SK-N-SH (cell line): ENCODE data around the gene TNFRSF14. TPM values are rescaled to one million over a fixed set of nuclear protein-coding genes. Genes with fewer than 3 reads are reported as not detected.

ENCODE experiments used
- CTCF ChIA-PET: fragments of 300-600, 350-600 bp; formaldehyde crosslinking; extraction: SDS; loops from one replicate; lab custom pipeline; 2021; lab: Yijun Ruan, JAX
- POLR2A ChIA-PET: fragments of 350-600 bp; sonication (Branson Sonifier 250); formaldehyde crosslinking; extraction: SDS; loops from one replicate; lab custom pipeline; 2020; ENCODE audit warnings: antibody characterized with exemption, inconsistent platforms; lab: Yijun Ruan, JAX
- DNase-seq: peaks from one replicate; pipeline ENCODE4 v3.0.0; 2012
- H2AFZ ChIP-seq: fragments of 200-600 bp; sonication (generic); 2 replicates; pipeline ENCODE4 v1.8.1; 2016; ENCODE audit warnings: antibody characterized with exemption, mild to moderate bottlenecking, low read depth
- H3F3A ChIP-seq: fragments of 200-600 bp; sonication (generic); replicated peaks from 2 replicates; pipeline ENCODE3; 2016; ENCODE audit warnings: antibody characterized with exemption, mild to moderate bottlenecking; ENCODE audit not compliant: insufficient read depth
- H3K27ac ChIP-seq, 2 experiments: fragments of 200-500 bp in 1 of 2; fragments of 200-600 bp in 1 of 2; sonication (Bioruptor generic) in 1 of 2; sonication (generic), shearing (Covaris generic) in 1 of 2; 2 replicates each; pipeline versions ENCODE4 v1.5.1 to v1.6.1; 2014 to 2016; ENCODE audit warnings: low read depth in 2 of 2, inconsistent platforms in 1 of 2, low read length in 1 of 2, mild to moderate bottlenecking in 1 of 2, mixed read lengths in 1 of 2
- H3K27me3 ChIP-seq: fragments of 200-600 bp; sonication (generic), shearing (Covaris generic); 2 replicates; pipeline ENCODE4 v1.6.1; 2016; ENCODE audit warnings: mixed run types; ENCODE audit not compliant: insufficient read depth
- H3K36me3 ChIP-seq, 2 experiments: fragments of 200-500 bp in 1 of 2; fragments of 200-600 bp in 1 of 2; sonication (Bioruptor generic) in 1 of 2; sonication (generic) in 1 of 2; replicated peaks in 1 of 2; 2 replicates each; pipeline versions ENCODE3 to v1.5.1; 2014 to 2016; ENCODE audit warnings: low read length in 1 of 2, mild to moderate bottlenecking in 1 of 2; ENCODE audit not compliant: insufficient read depth in 2 of 2, control insufficient read depth in 1 of 2
- H3K4me1 ChIP-seq, 2 experiments: fragments of 200-500 bp in 1 of 2; fragments of 200-600 bp in 1 of 2; sonication (Bioruptor generic) in 1 of 2; sonication (generic), shearing (Covaris generic) in 1 of 2; 2 replicates each; pipeline versions ENCODE4 v1.5.1 to v1.6.1; 2014 to 2016; ENCODE audit warnings: low read depth in 1 of 2, low read length in 1 of 2, mixed run types in 1 of 2; ENCODE audit not compliant: insufficient read depth in 2 of 2, control insufficient read depth in 1 of 2
- H3K4me2 ChIP-seq: fragments of 200-600 bp; sonication (generic), shearing (Covaris generic); 2 replicates; pipeline ENCODE4 v1.6.1; 2017; ENCODE audit warnings: mixed run types
- H3K4me3 ChIP-seq, 2 experiments: fragments of 200-500 bp in 1 of 2; fragments of 200-600 bp in 1 of 2; sonication (Bioruptor generic) in 1 of 2; sonication (generic), shearing (Covaris generic) in 1 of 2; 2 replicates each; pipeline versions ENCODE4 v1.5.1 to v1.8.1; 2014 to 2016; ENCODE audit warnings: low read depth in 2 of 2, inconsistent platforms in 1 of 2, low read length in 1 of 2, mild to moderate bottlenecking in 1 of 2, mixed read lengths in 1 of 2, moderate library complexity in 1 of 2
- H3K79me2 ChIP-seq: fragments of 200-600 bp; sonication (generic); 2 replicates; pipeline ENCODE4 v1.8.1; 2017; ENCODE audit warnings: mild to moderate bottlenecking; ENCODE audit not compliant: insufficient read depth
- H3K9ac ChIP-seq: fragments of 200-600 bp; sonication (generic); 2 replicates; pipeline ENCODE4 v1.6.1; 2017; ENCODE audit warnings: mixed run types
- H3K9me2 ChIP-seq: fragments of 200-600 bp; sonication (generic); 2 replicates; pipeline ENCODE4 v1.6.1; 2017; ENCODE audit warnings: mixed run types
- H3K9me3 ChIP-seq: fragments of 200-600 bp; sonication (generic); 2 replicates; pipeline ENCODE4 v1.6.1; 2017; ENCODE audit warnings: mixed run types, mild to moderate bottlenecking, moderate library complexity
- H4K20me1 ChIP-seq: fragments of 200-600 bp; sonication (generic); 2 replicates; pipeline ENCODE4 v1.6.1; 2017; ENCODE audit warnings: mild to moderate bottlenecking, mixed run types; ENCODE audit not compliant: insufficient read depth
- ELF1 ChIP-seq: IDR thresholded peaks from 2 replicates; pipeline ENCODE4 v1.4.0; 2012
- EZH2phosphoT487 ChIP-seq: fragments of 200-600 bp; sonication (generic); IDR thresholded peaks from 2 replicates; pipeline ENCODE4 v1.6.1; 2017; ENCODE audit warnings: low read depth, mixed run types, mild to moderate bottlenecking, antibody characterized with exemption, moderate library complexity, borderline replicate concordance
- FOSL2 ChIP-seq: IDR thresholded peaks from 2 replicates; pipeline ENCODE4 v1.4.0; 2012; ENCODE audit warnings: low read depth, mild to moderate bottlenecking, moderate library complexity, borderline replicate concordance
- FOXJ3 ChIP-seq: sonication (generic); formaldehyde crosslinking; IDR thresholded peaks from 2 replicates; pipeline ENCODE4 v1.5.1; 2020; ENCODE audit warnings: mild to moderate bottlenecking, missing genetic modification reagents
- FOXM1 ChIP-seq: IDR thresholded peaks from 2 replicates; pipeline ENCODE4 v1.4.0; 2012; ENCODE audit warnings: low read depth, mild to moderate bottlenecking
- IRF3 ChIP-seq: fragments of 150-350 bp; IDR thresholded peaks from 2 replicates; pipeline ENCODE4 v1.6.1; 2016; ENCODE audit warnings: mild to moderate bottlenecking, low read depth, low read length
- MEF2A ChIP-seq: IDR thresholded peaks from 2 replicates; pipeline ENCODE4 v1.4.0; 2012; ENCODE audit warnings: low read depth, borderline replicate concordance
- MXI1 ChIP-seq: IDR thresholded peaks from 2 replicates; pipeline ENCODE4 v1.6.1; 2012; ENCODE audit warnings: mild to moderate bottlenecking, low read depth, low read length, improper control_type of control experiment
- RAD21 ChIP-seq: IDR thresholded peaks from 2 replicates; pipeline ENCODE4 v1.6.1; 2012; ENCODE audit warnings: mild to moderate bottlenecking, low read length
- RCOR1 ChIP-seq: fragments of 150-350 bp; IDR thresholded peaks from 2 replicates; pipeline ENCODE4 v1.6.1; 2017; ENCODE audit warnings: antibody characterized with exemption, low read length
- RXRA ChIP-seq: IDR thresholded peaks from 2 replicates; pipeline ENCODE4 v1.4.0; 2012; ENCODE audit warnings: low read depth, mild to moderate bottlenecking, borderline replicate concordance
- TAF1 ChIP-seq: IDR thresholded peaks from 2 replicates; pipeline ENCODE4 v1.6.1; 2012; ENCODE audit warnings: low read depth, mild to moderate bottlenecking, low read length, moderate library complexity, borderline replicate concordance
- TCF12 ChIP-seq: IDR thresholded peaks from 2 replicates; pipeline ENCODE4 v1.4.0; 2012
- USF2 ChIP-seq: fragments of 150-350 bp; IDR thresholded peaks from 2 replicates; pipeline ENCODE4 v1.6.1; 2017; ENCODE audit warnings: antibody characterized with exemption, low read length, low read depth, borderline replicate concordance
- YY1 ChIP-seq: IDR thresholded peaks from 2 replicates; pipeline ENCODE4 v1.4.0; 2012; ENCODE audit warnings: low read depth, mild to moderate bottlenecking
- WGBS: methylation state at CpG from one replicate; pipeline ENCODE4 v1.1.6; 2017; ENCODE audit warnings: low lambda C conversion rate; 5-methylcytosine and 5-hydroxymethylcytosine counted together
- polyA plus RNA-seq, 3 experiments: library from polyadenylated mRNA; depleted of rRNA; stranded (reverse); fragments of >200 nt; gene quantifications; 2 replicates each; pipeline ENCODE4 v1.2.3, GENCODE V29; 2012
- TF ChIP-seq, protein P1 (sequence below): IDR thresholded peaks from 2 replicates; pipeline ENCODE4 v1.4.0; 2012; ENCODE audit warnings: low read depth, borderline replicate concordance
- TF ChIP-seq, protein P2 (sequence below): IDR thresholded peaks from 2 replicates; pipeline ENCODE4 v1.4.0; 2012; ENCODE audit warnings: low read depth, borderline replicate concordance
- TF ChIP-seq, protein P3 (sequence below): fragments of 200-600 bp; sonication (generic); IDR thresholded peaks from 2 replicates; pipeline ENCODE4 v1.6.1; 2017; ENCODE audit warnings: antibody characterized with exemption, mild to moderate bottlenecking, moderate library complexity

TNFRSF14 gene
- polyA plus RNA-seq, 1 of the 3 experiments (the other 2 are of a cell fraction) = 0.28 TPM

DNA sequence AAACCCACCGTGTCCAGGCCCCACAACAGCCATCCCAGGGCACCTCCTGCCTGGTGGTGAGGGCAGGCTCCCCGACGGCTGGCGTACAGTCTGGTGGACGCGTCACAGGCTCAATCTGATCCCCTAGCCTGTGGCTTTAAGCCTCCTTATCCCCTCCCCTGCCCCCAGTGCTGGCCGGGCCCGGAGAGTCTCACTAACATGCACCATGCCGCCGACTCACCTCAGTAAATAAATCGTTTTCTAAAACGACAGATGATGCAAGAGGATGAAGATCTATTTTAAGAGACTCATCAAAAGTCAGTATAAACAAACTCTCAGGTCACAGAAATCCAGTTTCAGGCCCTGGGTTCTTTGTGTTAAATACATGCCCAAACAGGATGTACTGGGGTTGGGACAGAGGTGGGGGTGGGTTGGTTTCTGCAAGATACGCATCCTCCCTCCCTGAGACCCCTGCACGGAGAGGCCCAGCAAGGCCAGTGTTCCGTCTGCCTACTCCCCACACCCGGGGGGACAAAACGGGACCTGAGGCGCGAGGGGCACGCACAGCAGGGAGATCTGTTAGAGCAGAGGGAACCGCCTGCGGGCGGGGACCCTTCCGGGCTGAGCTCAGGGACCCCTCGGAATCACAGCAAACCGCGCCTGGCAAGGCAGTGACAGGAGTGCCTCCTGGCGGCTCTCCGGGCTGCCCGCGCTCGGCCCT is 32.8 kb upstream of the TNFRSF14 start:
- no peaks in the 10 kb centered on the region for H3F3A ChIP-seq
- H3K9ac ChIP-seq = no peak overlapping the region
- DNase-seq = no peak
- TF ChIP-seq FOSL2 (no peak), MEF2A (no peak), RAD21 (no peak), TAF1 (no peak), YY1 (no peak), EZH2phosphoT487 (no peak)
- H3K4me2 ChIP-seq = no peak overlapping the region
- no peaks in the 10 kb centered on the region for H3K9me3 ChIP-seq
- no peaks in the 10 kb centered on the region for H3K27me3 ChIP-seq
- no peaks in the 10 kb centered on the region for H3K9me2 ChIP-seq
- H3K79me2 ChIP-seq = peaks cover 40% of the 10 kb centered on the region
- 85% methylated on average over 12 of the region's 32 CpGs for WGBS
- H3K27ac ChIP-seq = no peak overlapping the region
- ChIA-PET POLR2A (no interaction called here), CTCF (interaction anchor here (1.6 to 5.2 kb wide), 2 partner anchors 24 to 63 kb away, joined by 3 to 25 read pairs; no protein-coding TSS in a partner anchor)
- H4K20me1 ChIP-seq = peaks cover 38% of the 10 kb centered on the region
- H2AFZ ChIP-seq = no peak overlapping the region
- peaks cover 0 to 36% of the 10 kb centered on the region in 2 experiments; a peak in 3 of 4 replicates for H3K4me1 ChIP-seq
- H3K4me3 ChIP-seq = no peak overlapping the region
- H3K36me3 ChIP-seq = peaks cover 5 to 37% of the 10 kb centered on the region in 2 experiments

DNA sequence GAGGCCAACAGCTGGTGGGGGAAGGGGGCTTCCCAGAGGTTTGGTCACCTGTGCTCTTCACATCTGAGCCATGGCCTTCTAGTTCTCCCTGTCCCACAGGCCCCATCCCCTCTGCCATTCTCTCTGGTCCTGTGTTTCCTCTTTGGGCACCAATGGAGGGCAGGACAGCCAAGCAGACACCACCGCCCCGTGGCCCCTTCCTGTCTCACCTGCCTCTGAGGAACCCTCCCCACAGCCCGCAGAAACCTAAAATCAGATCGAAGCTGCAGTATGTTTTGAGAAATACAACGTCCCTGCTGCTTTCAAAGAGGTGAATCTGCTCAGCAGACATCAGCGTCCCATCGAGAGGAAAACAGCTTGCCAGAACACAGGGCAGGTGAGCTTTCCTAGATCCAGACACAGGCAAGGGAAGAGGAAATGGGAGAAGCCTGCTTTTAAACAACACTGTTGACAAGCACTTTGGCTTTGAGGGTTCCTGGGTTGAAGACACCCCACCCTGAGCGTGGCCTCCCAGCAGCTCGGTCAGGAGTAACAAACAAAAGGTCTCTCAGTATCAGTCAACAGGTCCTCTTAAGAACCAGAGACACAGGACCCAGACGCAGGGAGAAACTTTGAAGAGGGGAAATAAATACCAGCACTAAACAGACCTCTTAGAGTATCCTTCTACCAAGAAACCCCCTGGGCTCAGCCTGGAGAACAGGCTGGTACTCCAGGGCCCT is 32.1 kb upstream of the TNFRSF14 start:
- Histone ChIP-seq H3K9me2 (no peaks in the 10 kb centered on the region), H3K9ac (no peak overlapping the region), H3K4me1 (peaks cover 0 to 36% of the 10 kb centered on the region in 2 experiments; a peak in 3 of 4 replicates), H3K79me2 (peaks cover 40% of the 10 kb centered on the region), H3K4me2 (peak overlapping the region; percentile 83; the same call in 1 of the 2 replicates), H3K27me3 (no peaks in the 10 kb centered on the region), H3K4me3 (no peak overlapping the region), H3F3A (no peaks in the 10 kb centered on the region), H2AFZ (no peak overlapping the region), H4K20me1 (peaks cover 38% of the 10 kb centered on the region), H3K36me3 (peaks cover 5 to 30% of the 10 kb centered on the region in 2 experiments), H3K27ac (no peak overlapping the region), H3K9me3 (no peaks in the 10 kb centered on the region)
- 81% methylated on average over 10 of the region's 10 CpGs for WGBS
- ChIA-PET POLR2A (no interaction called here), CTCF (interaction anchor here (0.5 to 5.2 kb wide), 6 partner anchors 16 to 349 kb away, joined by 3 to 25 read pairs (median 3); no protein-coding TSS in a partner anchor)
- DNase-seq = no peak
- TF ChIP-seq RAD21 = no peak
- no peak for TF ChIP-seq RCOR1
- TF ChIP-seq TCF12 = no peak
- TF ChIP-seq USF2 = no peak
- TF ChIP-seq, protein P1, sequence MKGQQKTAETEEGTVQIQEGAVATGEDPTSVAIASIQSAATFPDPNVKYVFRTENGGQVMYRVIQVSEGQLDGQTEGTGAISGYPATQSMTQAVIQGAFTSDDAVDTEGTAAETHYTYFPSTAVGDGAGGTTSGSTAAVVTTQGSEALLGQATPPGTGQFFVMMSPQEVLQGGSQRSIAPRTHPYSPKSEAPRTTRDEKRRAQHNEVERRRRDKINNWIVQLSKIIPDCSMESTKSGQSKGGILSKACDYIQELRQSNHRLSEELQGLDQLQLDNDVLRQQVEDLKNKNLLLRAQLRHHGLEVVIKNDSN = no peak
- TF ChIP-seq, protein P2, sequence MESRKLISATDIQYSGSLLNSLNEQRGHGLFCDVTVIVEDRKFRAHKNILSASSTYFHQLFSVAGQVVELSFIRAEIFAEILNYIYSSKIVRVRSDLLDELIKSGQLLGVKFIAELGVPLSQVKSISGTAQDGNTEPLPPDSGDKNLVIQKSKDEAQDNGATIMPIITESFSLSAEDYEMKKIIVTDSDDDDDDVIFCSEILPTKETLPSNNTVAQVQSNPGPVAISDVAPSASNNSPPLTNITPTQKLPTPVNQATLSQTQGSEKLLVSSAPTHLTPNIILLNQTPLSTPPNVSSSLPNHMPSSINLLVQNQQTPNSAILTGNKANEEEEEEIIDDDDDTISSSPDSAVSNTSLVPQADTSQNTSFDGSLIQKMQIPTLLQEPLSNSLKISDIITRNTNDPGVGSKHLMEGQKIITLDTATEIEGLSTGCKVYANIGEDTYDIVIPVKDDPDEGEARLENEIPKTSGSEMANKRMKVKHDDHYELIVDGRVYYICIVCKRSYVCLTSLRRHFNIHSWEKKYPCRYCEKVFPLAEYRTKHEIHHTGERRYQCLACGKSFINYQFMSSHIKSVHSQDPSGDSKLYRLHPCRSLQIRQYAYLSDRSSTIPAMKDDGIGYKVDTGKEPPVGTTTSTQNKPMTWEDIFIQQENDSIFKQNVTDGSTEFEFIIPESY = no peak
- TF ChIP-seq ELF1 = no peak
- TF ChIP-seq MEF2A = no peak
- TF ChIP-seq RXRA = no peak
- TF ChIP-seq FOXM1 = no peak
- TF ChIP-seq IRF3 = no peak
- TF ChIP-seq MXI1 = no peak
- no peak for TF ChIP-seq FOXJ3 (CRISPR knock-in tag)
- TF ChIP-seq, protein P3, sequence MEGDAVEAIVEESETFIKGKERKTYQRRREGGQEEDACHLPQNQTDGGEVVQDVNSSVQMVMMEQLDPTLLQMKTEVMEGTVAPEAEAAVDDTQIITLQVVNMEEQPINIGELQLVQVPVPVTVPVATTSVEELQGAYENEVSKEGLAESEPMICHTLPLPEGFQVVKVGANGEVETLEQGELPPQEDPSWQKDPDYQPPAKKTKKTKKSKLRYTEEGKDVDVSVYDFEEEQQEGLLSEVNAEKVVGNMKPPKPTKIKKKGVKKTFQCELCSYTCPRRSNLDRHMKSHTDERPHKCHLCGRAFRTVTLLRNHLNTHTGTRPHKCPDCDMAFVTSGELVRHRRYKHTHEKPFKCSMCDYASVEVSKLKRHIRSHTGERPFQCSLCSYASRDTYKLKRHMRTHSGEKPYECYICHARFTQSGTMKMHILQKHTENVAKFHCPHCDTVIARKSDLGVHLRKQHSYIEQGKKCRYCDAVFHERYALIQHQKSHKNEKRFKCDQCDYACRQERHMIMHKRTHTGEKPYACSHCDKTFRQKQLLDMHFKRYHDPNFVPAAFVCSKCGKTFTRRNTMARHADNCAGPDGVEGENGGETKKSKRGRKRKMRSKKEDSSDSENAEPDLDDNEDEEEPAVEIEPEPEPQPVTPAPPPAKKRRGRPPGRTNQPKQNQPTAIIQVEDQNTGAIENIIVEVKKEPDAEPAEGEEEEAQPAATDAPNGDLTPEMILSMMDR = no peak
